Measurements from ENCODE around the gene HES6.

HES6 gene

DNA sequence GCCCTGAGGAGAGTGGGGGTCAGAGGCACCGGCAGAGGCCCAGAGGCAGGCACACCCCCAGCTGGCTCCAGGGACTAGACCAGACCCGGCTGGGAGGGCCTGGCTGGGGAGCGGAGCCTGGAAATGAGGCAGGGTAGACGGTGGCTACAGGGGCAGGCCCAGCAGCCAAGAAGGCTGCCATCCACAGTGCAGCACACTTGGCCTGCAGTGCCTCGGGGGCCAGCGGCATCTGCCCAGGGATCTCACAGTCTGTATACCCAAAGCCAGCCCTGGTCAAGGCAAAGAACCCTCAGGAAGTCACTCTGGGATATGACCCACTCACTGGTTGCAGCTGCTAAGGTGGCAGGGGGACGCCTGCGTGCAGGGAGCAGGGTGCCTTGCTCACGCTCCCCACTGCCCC lies 30.8 kb upstream of the HES6 start:
- H3K56ac ChIP-seq (ENCODE audit: low read length): no peak overlapping the region
- H3K4ac ChIP-seq (ENCODE audit: low read depth, low read length): no peak overlapping the region
- H3K18ac ChIP-seq (ENCODE audit: low read length): no peak overlapping the region
- H3K27ac ChIP-seq (ENCODE audit: low read depth, low read length): no peak overlapping the region
- H4K5ac ChIP-seq (ENCODE audit: low read length): no peak overlapping the region
- H2BK5ac ChIP-seq (ENCODE audit: low read length): no peak overlapping the region
- H3K4me3 ChIP-seq (ENCODE audit: low read length): no peak overlapping the region
- no peak overlapping the region for H2BK15ac ChIP-seq (replicated peaks; ENCODE audit: low read depth)
- no peak overlapping the region for H2AK5ac ChIP-seq (ENCODE audit: low read length)
- no peaks in the 10 kb centered on the region for H3K79me2 ChIP-seq (ENCODE audit: control insufficient read depth, insufficient read depth, low read length)
- H3K79me1 ChIP-seq (ENCODE audit: low read length): no peaks in the 10 kb centered on the region
- DNase-seq: no peak
- H3K9ac ChIP-seq (ENCODE audit: low read length): no peak overlapping the region
- no peak overlapping the region for H3K4me2 ChIP-seq (ENCODE audit: low read length)
- H3K36me3 ChIP-seq (ENCODE audit: control insufficient read depth, insufficient read depth, low read length): no peaks in the 10 kb centered on the region
- H3K27me3 ChIP-seq (ENCODE audit: insufficient read depth, low read length, poor library complexity): no peaks in the 10 kb centered on the region
- H2BK120ac ChIP-seq (ENCODE audit: low read depth, low read length): no peak overlapping the region
- no peaks in the 10 kb centered on the region for H3K4me1 ChIP-seq (ENCODE audit: control insufficient read depth, low read depth, low read length)
- H3K23ac ChIP-seq (ENCODE audit: low read length): no peak overlapping the region
- H4K8ac ChIP-seq (ENCODE audit: low read depth, low read length): no peak overlapping the region
- WGBS (ENCODE audit: extremely low coverage, insufficient coverage, low lambda C conversion rate): no CpG with 5 or more reads among the region's 9 CpGs

DNA sequence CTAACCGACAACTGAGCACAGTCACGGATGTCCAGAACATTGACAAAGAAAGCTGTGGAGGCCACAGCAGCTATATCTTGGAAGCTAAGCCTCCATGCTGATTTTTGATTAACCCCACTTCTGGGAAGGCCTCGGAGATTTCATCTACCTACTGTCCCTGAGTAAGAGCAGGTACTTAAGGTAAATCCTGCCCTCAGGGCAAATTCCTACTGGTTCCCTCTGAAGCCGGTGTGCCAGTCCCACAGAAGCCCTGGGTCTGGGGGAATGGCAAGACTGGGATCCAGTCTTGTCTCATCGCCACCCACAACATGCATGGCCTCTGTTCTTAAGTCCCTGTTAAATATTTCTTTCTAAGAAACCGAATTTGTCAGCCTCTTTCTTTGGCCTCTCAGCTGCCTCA lies 29.9 kb upstream of the HES6 start:
- Histone ChIP-seq H2AK5ac (ENCODE audit: low read length) (no peak overlapping the region), H3K9ac (ENCODE audit: low read length) (no peak overlapping the region), H3K27ac (ENCODE audit: low read depth, low read length) (no peak overlapping the region), H2BK120ac (ENCODE audit: low read depth, low read length) (no peak overlapping the region), H2BK5ac (ENCODE audit: low read length) (no peak overlapping the region), H3K4me2 (ENCODE audit: low read length) (no peak overlapping the region), H3K79me1 (ENCODE audit: low read length) (no peaks in the 10 kb centered on the region), H3K27me3 (ENCODE audit: insufficient read depth, low read length, poor library complexity) (no peaks in the 10 kb centered on the region), H3K4me3 (ENCODE audit: low read length) (no peak overlapping the region), H3K4ac (ENCODE audit: low read depth, low read length) (no peak overlapping the region), H3K4me1 (ENCODE audit: control insufficient read depth, low read depth, low read length) (no peaks in the 10 kb centered on the region), H2BK15ac (replicated peaks; ENCODE audit: low read depth) (no peak overlapping the region), H3K79me2 (ENCODE audit: control insufficient read depth, insufficient read depth, low read length) (no peaks in the 10 kb centered on the region), H3K23ac (ENCODE audit: low read length) (no peak overlapping the region), H3K36me3 (ENCODE audit: control insufficient read depth, insufficient read depth, low read length) (no peaks in the 10 kb centered on the region), H3K18ac (ENCODE audit: low read length) (no peak overlapping the region), H3K56ac (ENCODE audit: low read length) (no peak overlapping the region), H4K5ac (ENCODE audit: low read length) (no peak overlapping the region), H4K8ac (ENCODE audit: low read depth, low read length) (no peak overlapping the region)
- WGBS (ENCODE audit: extremely low coverage, insufficient coverage, low lambda C conversion rate): no CpG with 5 or more reads among the region's 6 CpGs
- peak; percentile 69 for DNase-seq

DNA sequence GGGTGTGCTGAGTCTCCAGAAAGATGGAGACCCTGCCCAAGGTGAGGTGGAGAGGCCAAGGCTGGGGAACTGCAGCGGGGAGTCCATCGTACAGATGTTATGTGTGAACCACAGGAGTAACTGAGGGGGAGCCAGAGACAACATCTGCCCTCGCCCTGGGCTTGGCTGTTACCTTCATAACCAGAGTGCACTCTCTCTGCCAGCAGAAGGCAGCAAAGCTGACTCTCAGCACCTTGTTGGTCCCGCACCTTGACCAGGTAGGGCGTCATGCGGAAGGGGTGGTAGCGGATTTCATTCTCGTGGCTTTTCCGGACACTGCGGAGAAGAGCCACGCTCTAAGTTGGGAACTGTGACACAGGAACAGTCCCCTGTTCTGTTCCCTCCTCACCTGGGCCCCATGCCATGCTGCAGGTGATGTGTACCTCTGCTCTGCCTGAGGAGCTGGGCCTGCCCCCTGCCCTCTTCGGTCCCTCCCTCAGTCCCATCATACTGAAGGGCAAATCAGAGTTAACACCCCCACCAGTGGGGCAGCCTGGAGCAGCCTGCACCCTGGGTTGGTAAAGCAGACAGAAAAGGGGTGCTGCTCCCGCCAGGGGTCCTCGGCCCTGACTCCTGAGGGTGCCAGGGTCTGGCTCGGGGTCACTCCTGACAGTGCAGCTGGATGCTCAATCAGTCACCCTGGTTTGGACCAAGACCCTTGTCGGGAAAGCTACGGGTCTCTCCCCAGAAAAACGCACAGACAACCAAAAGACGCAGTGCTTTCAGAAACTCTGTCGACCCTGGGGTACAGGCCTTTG lies 28.2 kb upstream of the HES6 start:
- no CpG with 5 or more reads among the region's 20 CpGs for WGBS (ENCODE audit: extremely low coverage, insufficient coverage, low lambda C conversion rate)
- no peak for DNase-seq

DNA sequence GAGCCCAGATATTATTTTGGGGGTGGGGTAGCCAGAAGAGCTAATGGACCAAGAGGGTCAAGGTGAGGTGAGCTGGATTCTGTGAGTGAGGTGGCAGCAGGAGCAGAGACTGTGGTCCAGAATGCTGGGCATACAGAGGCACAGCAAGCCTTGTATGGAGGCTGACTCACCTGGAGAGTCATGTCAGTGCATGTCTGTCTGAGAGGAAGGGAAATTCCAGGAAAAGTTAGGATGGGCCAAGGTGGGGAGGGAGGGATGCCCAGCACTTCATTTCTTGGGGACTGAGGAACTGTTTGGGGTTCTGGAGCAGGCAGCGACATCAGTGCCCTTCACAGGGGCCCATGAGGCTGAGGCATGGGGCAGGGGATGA lies 27.5 kb upstream of the HES6 start:
- Histone ChIP-seq H3K36me3 (ENCODE audit: control insufficient read depth, insufficient read depth, low read length) (peaks cover 2% of the 10 kb centered on the region), H3K27me3 (ENCODE audit: insufficient read depth, low read length, poor library complexity) (no peaks in the 10 kb centered on the region), H3K4me2 (ENCODE audit: low read length) (no peak overlapping the region), H3K27ac (ENCODE audit: low read depth, low read length) (no peak overlapping the region), H3K79me1 (ENCODE audit: low read length) (no peaks in the 10 kb centered on the region), H3K4me1 (ENCODE audit: control insufficient read depth, low read depth, low read length) (no peaks in the 10 kb centered on the region), H3K23ac (ENCODE audit: low read length) (no peak overlapping the region), H3K4me3 (ENCODE audit: low read length) (no peak overlapping the region), H3K56ac (ENCODE audit: low read length) (no peak overlapping the region), H3K4ac (ENCODE audit: low read depth, low read length) (no peak overlapping the region), H2BK120ac (ENCODE audit: low read depth, low read length) (no peak overlapping the region), H4K5ac (ENCODE audit: low read length) (no peak overlapping the region), H2BK5ac (ENCODE audit: low read length) (no peak overlapping the region), H3K79me2 (ENCODE audit: control insufficient read depth, insufficient read depth, low read length) (no peaks in the 10 kb centered on the region), H3K18ac (ENCODE audit: low read length) (no peak overlapping the region), H3K9ac (ENCODE audit: low read length) (no peak overlapping the region), H4K8ac (ENCODE audit: low read depth, low read length) (no peak overlapping the region), H2AK5ac (ENCODE audit: low read length) (no peak overlapping the region), H2BK15ac (replicated peaks; ENCODE audit: low read depth) (no peak overlapping the region)
- no peak for DNase-seq
- WGBS (ENCODE audit: extremely low coverage, insufficient coverage, low lambda C conversion rate): no CpG with 5 or more reads among the region's 1 CpG

More for the DNA sequence above, 28.2 kb upstream of the HES6 start:
- Histone ChIP-seq H3K9ac (ENCODE audit: low read length) (no peak overlapping the region), H3K23ac (ENCODE audit: low read length) (no peak overlapping the region), H3K27ac (ENCODE audit: low read depth, low read length) (no peak overlapping the region), H2AK5ac (ENCODE audit: low read length) (no peak overlapping the region), H3K4me1 (ENCODE audit: control insufficient read depth, low read depth, low read length) (no peaks in the 10 kb centered on the region), H3K79me1 (ENCODE audit: low read length) (no peaks in the 10 kb centered on the region), H3K56ac (ENCODE audit: low read length) (no peak overlapping the region), H3K27me3 (ENCODE audit: insufficient read depth, low read length, poor library complexity) (no peaks in the 10 kb centered on the region), H3K4me3 (ENCODE audit: low read length) (no peak overlapping the region), H2BK120ac (ENCODE audit: low read depth, low read length) (no peak overlapping the region), H3K79me2 (ENCODE audit: control insufficient read depth, insufficient read depth, low read length) (no peaks in the 10 kb centered on the region), H2BK15ac (replicated peaks; ENCODE audit: low read depth) (no peak overlapping the region), H3K4me2 (ENCODE audit: low read length) (no peak overlapping the region), H3K36me3 (ENCODE audit: control insufficient read depth, insufficient read depth, low read length) (no peaks in the 10 kb centered on the region), H4K5ac (ENCODE audit: low read length) (no peak overlapping the region), H3K18ac (ENCODE audit: low read length) (no peak overlapping the region), H3K4ac (ENCODE audit: low read depth, low read length) (no peak overlapping the region), H2BK5ac (ENCODE audit: low read length) (no peak overlapping the region), H4K8ac (ENCODE audit: low read depth, low read length) (no peak overlapping the region)

DNA sequence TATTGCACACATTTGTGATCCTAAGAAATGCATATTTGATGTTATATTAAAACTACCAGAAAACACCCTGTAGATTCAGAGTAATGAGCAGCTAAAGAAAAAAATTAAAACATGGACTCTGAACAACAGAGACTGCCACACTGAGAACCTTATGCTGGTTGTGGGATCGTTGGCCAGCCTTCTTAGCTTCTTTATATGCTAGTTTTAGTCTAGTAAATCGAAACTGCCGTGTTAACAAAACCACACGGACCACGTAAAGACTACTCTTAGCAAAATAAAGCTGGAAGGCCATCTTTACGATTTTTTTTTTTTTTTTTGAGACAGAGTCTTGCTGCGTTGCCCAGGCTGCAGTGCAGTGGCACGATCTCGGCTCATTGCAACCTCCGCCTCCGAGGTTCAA lies 25.8 kb upstream of the HES6 start:
- DNase-seq: no peak
- no peaks in the 10 kb centered on the region for H3K27me3 ChIP-seq (ENCODE audit: insufficient read depth, low read length, poor library complexity)
- no peak overlapping the region for H3K27ac ChIP-seq (ENCODE audit: low read depth, low read length)
- H3K4me3 ChIP-seq (ENCODE audit: low read length): no peak overlapping the region
- no peaks in the 10 kb centered on the region for H3K79me2 ChIP-seq (ENCODE audit: control insufficient read depth, insufficient read depth, low read length)
- WGBS (ENCODE audit: extremely low coverage, insufficient coverage, low lambda C conversion rate): no CpG with 5 or more reads among the region's 11 CpGs
- H2BK15ac ChIP-seq (replicated peaks; ENCODE audit: low read depth): no peak overlapping the region
- no peak overlapping the region for H3K9ac ChIP-seq (ENCODE audit: low read length)
- no peak overlapping the region for H4K8ac ChIP-seq (ENCODE audit: low read depth, low read length)
- no peaks in the 10 kb centered on the region for H3K4me1 ChIP-seq (ENCODE audit: control insufficient read depth, low read depth, low read length)
- no peak overlapping the region for H3K4me2 ChIP-seq (ENCODE audit: low read length)
- no peak overlapping the region for H3K18ac ChIP-seq (ENCODE audit: low read length)
- no peak overlapping the region for H3K56ac ChIP-seq (ENCODE audit: low read length)
- no peak overlapping the region for H2AK5ac ChIP-seq (ENCODE audit: low read length)
- H3K4ac ChIP-seq (ENCODE audit: low read depth, low read length): no peak overlapping the region
- H2BK120ac ChIP-seq (ENCODE audit: low read depth, low read length): no peak overlapping the region
- H4K5ac ChIP-seq (ENCODE audit: low read length): no peak overlapping the region
- peaks cover 2% of the 10 kb centered on the region for H3K36me3 ChIP-seq (ENCODE audit: control insufficient read depth, insufficient read depth, low read length)
- H3K79me1 ChIP-seq (ENCODE audit: low read length): no peaks in the 10 kb centered on the region
- no peak overlapping the region for H3K23ac ChIP-seq (ENCODE audit: low read length)
- no peak overlapping the region for H2BK5ac ChIP-seq (ENCODE audit: low read length)

DNA sequence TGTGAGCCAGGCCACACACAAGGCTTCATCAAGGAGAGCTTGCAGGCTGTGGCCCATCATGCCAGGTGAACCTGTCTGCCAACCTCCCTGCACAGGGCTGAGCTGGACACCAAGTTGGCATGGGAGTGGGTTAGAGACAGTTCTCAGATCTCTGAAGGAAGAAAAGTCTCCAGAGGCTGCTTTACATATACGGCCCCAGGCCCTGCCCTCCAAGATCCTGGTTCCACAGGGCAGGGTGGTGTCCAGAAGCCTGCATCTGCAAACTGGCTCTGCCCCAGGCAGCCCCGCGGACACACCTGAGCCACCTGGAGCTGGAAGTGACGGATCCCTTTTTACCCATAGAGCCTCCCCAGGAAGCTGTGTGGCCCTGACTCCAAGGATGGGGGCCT lies 24.2 kb upstream of the HES6 start:
- no peak overlapping the region for H3K4ac ChIP-seq (ENCODE audit: low read depth, low read length)
- DNase-seq: no peak
- H3K27me3 ChIP-seq (ENCODE audit: insufficient read depth, low read length, poor library complexity): no peaks in the 10 kb centered on the region
- no peak overlapping the region for H2AK5ac ChIP-seq (ENCODE audit: low read length)
- WGBS (ENCODE audit: extremely low coverage, insufficient coverage, low lambda C conversion rate): no CpG with 5 or more reads among the region's 4 CpGs
- no peak overlapping the region for H4K5ac ChIP-seq (ENCODE audit: low read length)
- H4K8ac ChIP-seq (ENCODE audit: low read depth, low read length): no peak overlapping the region
- H3K4me2 ChIP-seq (ENCODE audit: low read length): no peak overlapping the region
- no peak overlapping the region for H3K56ac ChIP-seq (ENCODE audit: low read length)
- no peak overlapping the region for H3K18ac ChIP-seq (ENCODE audit: low read length)
- H2BK5ac ChIP-seq (ENCODE audit: low read length): no peak overlapping the region
- no peak overlapping the region for H2BK15ac ChIP-seq (replicated peaks; ENCODE audit: low read depth)
- H3K4me1 ChIP-seq (ENCODE audit: control insufficient read depth, low read depth, low read length): no peaks in the 10 kb centered on the region
- no peak overlapping the region for H2BK120ac ChIP-seq (ENCODE audit: low read depth, low read length)
- no peak overlapping the region for H3K23ac ChIP-seq (ENCODE audit: low read length)
- peaks cover 2% of the 10 kb centered on the region for H3K36me3 ChIP-seq (ENCODE audit: control insufficient read depth, insufficient read depth, low read length)
- no peak overlapping the region for H3K27ac ChIP-seq (ENCODE audit: low read depth, low read length)
- H3K79me1 ChIP-seq (ENCODE audit: low read length): no peaks in the 10 kb centered on the region
- H3K79me2 ChIP-seq (ENCODE audit: control insufficient read depth, insufficient read depth, low read length): no peaks in the 10 kb centered on the region
- H3K4me3 ChIP-seq (ENCODE audit: low read length): no peak overlapping the region
- H3K9ac ChIP-seq (ENCODE audit: low read length): no peak overlapping the region
